Activated CD4-positive, alpha-beta T cell treated with anti-CD3 and anti-CD28 coated beads for 36 hours (primary cell): Measurements from ENCODE around the gene VAMP1. TPM values are rescaled to one million over a fixed set of nuclear protein-coding genes. Genes with fewer than 3 reads are reported as not detected.
"Not testable (repeated sequence)": the region's sequence is repeated elsewhere in the genome, so short reads cannot be mapped to it uniquely, and the experiment has no call there.

Experiments used
- ATAC-seq: fragments of 200-7000 bp; cut with Tn5 transposase; one replicate; pipeline ENCODE4 v1.10.0; 2021; ENCODE audit warnings: mild to moderate bottlenecking, moderate library complexity
- CTCF ChIA-PET: fragments of 350-600 bp; sonication (Branson Sonifier 250); formaldehyde crosslinking; loops from one replicate; lab custom pipeline; 2021; ENCODE audit warnings: antibody characterized with exemption; lab: Charles Lee
- POLR2A ChIA-PET: fragments of 350-600 bp; sonication (Branson Sonifier 250); formaldehyde crosslinking; loops from one replicate; lab custom pipeline; 2021; ENCODE audit warnings: antibody characterized with exemption, inconsistent platforms; lab: Charles Lee
- DNase-seq: peaks from one replicate; pipeline ENCODE4 v3.0.0-alpha.2; 2020
- H3K27ac Mint-ChIP-seq: one replicate; pipeline ENCODE4 v1.8.0; 2021; ENCODE audit warnings: mixed read lengths
- H3K27me3 Mint-ChIP-seq: one replicate; pipeline ENCODE4 v1.8.0; 2021; ENCODE audit warnings: mixed read lengths
- H3K36me3 Mint-ChIP-seq: one replicate; pipeline ENCODE4 v1.8.0; 2021; ENCODE audit warnings: low read depth, mixed read lengths
- H3K4me1 Mint-ChIP-seq: one replicate; pipeline ENCODE4 v1.8.0; 2021; ENCODE audit warnings: mixed read lengths
- H3K4me3 Mint-ChIP-seq: one replicate; pipeline ENCODE4 v1.8.0; 2021; ENCODE audit warnings: mild to moderate bottlenecking, moderate library complexity, mixed read lengths
- H3K9me3 Mint-ChIP-seq: one replicate; pipeline ENCODE4 v1.8.0; 2021; ENCODE audit warnings: low read depth, mixed read lengths
- intact Hi-C, 2 experiments: fragments of 100-400 bp; cut with DNase I in 1 of 2; cut with micrococcal nuclease in 1 of 2; formaldehyde crosslinking; loops; one replicate each; pipeline versions ENCODE4 v1.14.2 to v1.15.1; 2022 to 2024; cut with DNase I, micrococcal nuclease
- total RNA-seq, 2 experiments: library from RNA; stranded (reverse); gene quantifications; one replicate each; pipeline ENCODE4 v1.2.3, GENCODE V29; 2021

VAMP1 gene
- total RNA-seq, 2 experiments from 2014 or later: 34.5 to 52.3 TPM

- DNase-seq: no peak
- ATAC-seq: no peak
- intact Hi-C loops: loop anchor here (1.0 to 2.0 kb wide), 7 partner anchors 7 to 219 kb away; partner anchors contain the start of genes MRPL51 (in 2 of the 2), GAPDH (in 1 of the 2), IFFO1 (in 1 of the 2) and ZNF384 (in 1 of the 2)
- Mint-ChIP-seq H3K27ac (peak overlapping the region; percentile 82), H3K4me3 (peak overlapping the region; percentile 91), H3K27me3 (no peaks in the 10 kb centered on the region), H3K4me1 (peaks cover 57% of the 10 kb centered on the region), H3K9me3 (no peaks in the 10 kb centered on the region), H3K36me3 (peaks cover 47% of the 10 kb centered on the region)
- ChIA-PET CTCF (interaction anchor here (0.5 to 5.4 kb wide), 17 partner anchors 9 to 146 kb away, joined by 3 to 48 read pairs (median 4); partner anchors contain the start of genes MRPL51 and TAPBPL), POLR2A (interaction anchor here (0.8 to 4.4 kb wide), 15 partner anchors 8 to 197 kb away, joined by 3 to 46 read pairs (median 7); partner anchors contain the start of genes GAPDH, MRPL51 and TAPBPL)
Measured at GRCh38 chr12:6469609-6470374, 685 bp downstream of the VAMP1 start.

- CTCF ChIA-PET: interaction anchor here (0.5 to 5.4 kb wide), 6 partner anchors 8 to 69 kb away, joined by 3 to 48 read pairs (median 5); no protein-coding TSS in a partner anchor
Measured at GRCh38 chr12:6469092-6469491, 1.4 kb downstream of the VAMP1 start.

GRCh38 chr12:6468283-6468575, 2.2 kb downstream of the VAMP1 start:
- peak overlapping the region; percentile 82 for H3K27ac Mint-ChIP-seq

More at GRCh38 chr12:6469092-6469491, 1.4 kb downstream of the VAMP1 start:
- peak overlapping the region; percentile 91 for H3K4me3 Mint-ChIP-seq
- ATAC-seq: no peak
- peaks cover 64% of the 10 kb centered on the region for H3K4me1 Mint-ChIP-seq
- POLR2A ChIA-PET: interaction anchor here (0.6 to 4.4 kb wide), 6 partner anchors 8 to 133 kb away, joined by 3 to 46 read pairs (median 4); partner anchors contain the start of gene GAPDH
- DNase-seq: peak; percentile 37
- H3K27me3 Mint-ChIP-seq: no peaks in the 10 kb centered on the region
- no peaks in the 10 kb centered on the region for H3K9me3 Mint-ChIP-seq
- intact Hi-C loops: no loop called here
- peak overlapping the region; percentile 82 for H3K27ac Mint-ChIP-seq
- H3K36me3 Mint-ChIP-seq: peaks cover 54% of the 10 kb centered on the region

GRCh38 chr12:6467571-6468282, 2.8 kb downstream of the VAMP1 start:
- H3K27me3 Mint-ChIP-seq, DNase-seq, intact Hi-C loops, H3K9me3 Mint-ChIP-seq, ATAC-seq: not testable (repeated sequence)
- H3K4me1 Mint-ChIP-seq: peaks cover 78% of the 10 kb centered on the region
- peaks cover 66% of the 10 kb centered on the region for H3K36me3 Mint-ChIP-seq
- CTCF ChIA-PET: interaction anchor here (0.6 to 5.4 kb wide), 2 partner anchors 24 to 43 kb away, joined by 4 to 48 read pairs; no protein-coding TSS in a partner anchor
- H3K4me3 Mint-ChIP-seq: peak overlapping the region; percentile 91
- POLR2A ChIA-PET: interaction anchor here (1.0 kb wide), 1 partner anchor 42 kb away, joined by 4 read pairs; no protein-coding TSS in a partner anchor
- H3K27ac Mint-ChIP-seq: peak overlapping the region; percentile 82

More at GRCh38 chr12:6468283-6468575, 2.2 kb downstream of the VAMP1 start:
- POLR2A ChIA-PET: interaction anchor here (1.0 to 4.4 kb wide), 3 partner anchors 43 to 71 kb away, joined by 3 to 45 read pairs (median 4); partner anchors contain the start of gene GAPDH
- Mint-ChIP-seq H3K9me3 (no peaks in the 10 kb centered on the region), H3K4me1 (peaks cover 73% of the 10 kb centered on the region), H3K27me3 (no peaks in the 10 kb centered on the region), H3K4me3 (peak overlapping the region; percentile 91), H3K36me3 (peaks cover 61% of the 10 kb centered on the region)
- no peak for ATAC-seq
- CTCF ChIA-PET: interaction anchor here (0.6 to 5.4 kb wide), 3 partner anchors 25 to 70 kb away, joined by 4 to 48 read pairs (median 4); no protein-coding TSS in a partner anchor
- no peak for DNase-seq
- intact Hi-C loops: no loop called here

- H3K9me3 Mint-ChIP-seq, ATAC-seq, intact Hi-C loops, H3K27me3 Mint-ChIP-seq: not testable (repeated sequence)
- Mint-ChIP-seq H3K36me3 (peaks cover 76% of the 10 kb centered on the region), H3K4me3 (peak overlapping the region; percentile 36), H3K27ac (peak overlapping the region; percentile 82), H3K4me1 (peaks cover 82% of the 10 kb centered on the region)
- peak; percentile 8 for DNase-seq
- CTCF ChIA-PET: interaction anchor here (0.9 to 8.6 kb wide), 6 partner anchors 15 to 49 kb away, joined by 4 to 200 read pairs (median 14); partner anchors contain the start of genes CD27 and TAPBPL
- POLR2A ChIA-PET: interaction anchor here (0.7 kb wide), 1 partner anchor 24 kb away, joined by 6 read pairs; no protein-coding TSS in a partner anchor
Measured at GRCh38 chr12:6466751-6467150, 3.7 kb downstream of the VAMP1 start.

GRCh38 chr12:6466184-6466573, 4.3 kb downstream of the VAMP1 start:
- Mint-ChIP-seq H3K4me1 (peaks cover 81% of the 10 kb centered on the region), H3K36me3 (peaks cover 81% of the 10 kb centered on the region), H3K9me3 (no peaks in the 10 kb centered on the region), H3K4me3 (peak overlapping the region; percentile 26), H3K27me3 (no peaks in the 10 kb centered on the region), H3K27ac (peak overlapping the region; percentile 82)
- POLR2A ChIA-PET: interaction anchor here (0.6 to 1.3 kb wide), 4 partner anchors 22 to 71 kb away, joined by 3 to 6 read pairs (median 4); partner anchors contain the start of gene CD27
- CTCF ChIA-PET: interaction anchor here (0.7 to 8.6 kb wide), 27 partner anchors 9 to 187 kb away, joined by 3 to 200 read pairs (median 6); partner anchors contain the start of genes CD27, LTBR, MRPL51 and TAPBPL
- DNase-seq (peak; percentile 10), ATAC-seq (no peak)
- intact Hi-C loops: no loop called here

GRCh38 chr12:6465467-6466183, 4.9 kb downstream of the VAMP1 start:
- Mint-ChIP-seq H3K4me1 (peaks cover 84% of the 10 kb centered on the region), H3K27ac (peak overlapping the region; percentile 82), H3K4me3 (no peak overlapping the region), H3K27me3 (no peaks in the 10 kb centered on the region), H3K36me3 (peaks cover 86% of the 10 kb centered on the region), H3K9me3 (no peaks in the 10 kb centered on the region)
- intact Hi-C loops: loop anchor here (1.0 kb wide), 1 partner anchor 42 kb away; no protein-coding TSS in a partner anchor
- DNase-seq: peak; percentile 55
- ATAC-seq: no peak
- ChIA-PET POLR2A (interaction anchor here (0.6 to 1.3 kb wide), 4 partner anchors 21 to 72 kb away, joined by 3 to 4 read pairs (median 3); partner anchors contain the start of gene CD27), CTCF (interaction anchor here (0.7 to 8.6 kb wide), 35 partner anchors 9 to 187 kb away, joined by 3 to 200 read pairs (median 5); partner anchors contain the start of genes CD27, LTBR, MRPL51 and TAPBPL)

GRCh38 chr12:6464531-6464930, 5.9 kb downstream of the VAMP1 start:
- intact Hi-C loops: no loop called here
- no peaks in the 10 kb centered on the region for H3K9me3 Mint-ChIP-seq

GRCh38 chr12:6463858-6464257, 6.6 kb downstream of the VAMP1 start:
- H3K36me3 Mint-ChIP-seq: peaks cover 91% of the 10 kb centered on the region
- DNase-seq: peak; percentile 22
- no peak for ATAC-seq
- no peaks in the 10 kb centered on the region for H3K27me3 Mint-ChIP-seq
- H3K4me1 Mint-ChIP-seq: peaks cover 91% of the 10 kb centered on the region
- CTCF ChIA-PET: interaction anchor here (0.5 to 8.6 kb wide), 16 partner anchors 12 to 190 kb away, joined by 3 to 200 read pairs (median 4); partner anchors contain the start of genes CD27, MRPL51 and TAPBPL
- H3K4me3 Mint-ChIP-seq: peak overlapping the region; percentile 75
- POLR2A ChIA-PET: interaction anchor here (1.0 to 1.6 kb wide), 3 partner anchors 19 to 72 kb away, joined by 3 to 5 read pairs (median 5); no protein-coding TSS in a partner anchor
- intact Hi-C loops: loop anchor here (2.0 kb wide), 2 partner anchors 69 to 127 kb away; no protein-coding TSS in a partner anchor
- peak overlapping the region; percentile 100 for H3K27ac Mint-ChIP-seq
- no peaks in the 10 kb centered on the region for H3K9me3 Mint-ChIP-seq

More at GRCh38 chr12:6464531-6464930, 5.9 kb downstream of the VAMP1 start:
- H3K4me3 Mint-ChIP-seq: peak overlapping the region; percentile 75
- H3K36me3 Mint-ChIP-seq: peaks cover 92% of the 10 kb centered on the region
- H3K27me3 Mint-ChIP-seq: no peaks in the 10 kb centered on the region
- ChIA-PET CTCF (interaction anchor here (0.7 to 8.6 kb wide), 17 partner anchors 8 to 121 kb away, joined by 3 to 200 read pairs (median 8); partner anchors contain the start of genes CD27, MRPL51 and TAPBPL), POLR2A (interaction anchor here (0.6 to 1.6 kb wide), 3 partner anchors 19 to 141 kb away, joined by 3 to 5 read pairs (median 3); no protein-coding TSS in a partner anchor)
- peak; percentile 12 for DNase-seq
- no peak for ATAC-seq
- peaks cover 91% of the 10 kb centered on the region for H3K4me1 Mint-ChIP-seq
- peak overlapping the region; percentile 100 for H3K27ac Mint-ChIP-seq
